ENCODE results near the gene NFKBIZ.
A peak's percentile ranks its signal among the peaks of the same experiment; 100 is the strongest.

DNA sequence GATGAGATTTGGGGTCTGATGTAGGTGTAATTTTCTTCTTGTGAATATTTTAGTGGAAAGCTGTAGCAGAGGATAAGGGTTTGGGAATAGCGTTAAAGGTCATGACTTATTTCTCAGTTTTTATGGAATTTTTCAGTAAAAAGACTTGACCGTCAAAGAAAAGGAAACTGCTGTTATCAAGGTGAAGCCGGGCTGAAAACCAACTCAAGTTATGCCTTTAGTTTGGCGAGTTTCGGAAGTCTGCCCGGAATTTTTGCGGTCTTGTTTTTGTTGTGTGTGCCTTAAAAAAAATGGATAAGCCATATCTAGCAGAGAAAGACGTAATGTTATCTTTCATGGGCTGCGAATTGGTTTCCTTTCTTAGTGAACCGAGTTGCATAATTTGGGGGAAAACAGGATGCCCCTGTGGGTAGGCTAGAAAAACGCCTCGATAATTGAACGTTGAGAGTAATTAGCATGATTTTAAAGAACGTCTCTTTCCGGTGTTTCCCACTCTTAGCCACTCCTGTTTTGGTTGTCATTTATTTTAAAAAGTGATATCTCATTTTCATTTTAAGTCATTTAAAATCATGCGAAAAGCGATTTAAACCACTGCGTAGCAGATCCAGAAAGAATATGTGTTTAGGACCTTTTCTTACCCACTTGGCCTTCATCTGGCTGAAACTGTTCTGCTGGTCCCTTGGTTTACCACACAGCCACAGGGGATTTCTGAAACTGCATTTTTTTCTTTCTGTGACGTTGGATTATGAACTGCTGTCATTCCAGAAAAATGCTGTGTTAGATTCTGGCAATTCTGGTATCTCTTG lies 1.1 kb downstream of the NFKBIZ start:
- TF ChIP-seq POLR2A (IDR thresholded peaks at IDR 0.05; ENCODE audit: low read depth, low read length) = no peak; the same call in none of the 2 replicates
- no peak; the same call in 1 of the 2 replicates for TF ChIP-seq POLR2AphosphoS5 (IDR thresholded peaks at IDR 0.05; ENCODE audit: low read depth, low read length)
- no peak for TF ChIP-seq POU2F2 (IDR thresholded peaks at IDR 0.05; ENCODE audit: low read depth, low read length)
- TF ChIP-seq TAF1 (IDR thresholded peaks at IDR 0.05; ENCODE audit: low read depth, low read length) = peak; percentile 20; the same call in 1 of the 2 replicates
